ENCODE data around the gene C22orf42.

Gene C22orf42, protein sequence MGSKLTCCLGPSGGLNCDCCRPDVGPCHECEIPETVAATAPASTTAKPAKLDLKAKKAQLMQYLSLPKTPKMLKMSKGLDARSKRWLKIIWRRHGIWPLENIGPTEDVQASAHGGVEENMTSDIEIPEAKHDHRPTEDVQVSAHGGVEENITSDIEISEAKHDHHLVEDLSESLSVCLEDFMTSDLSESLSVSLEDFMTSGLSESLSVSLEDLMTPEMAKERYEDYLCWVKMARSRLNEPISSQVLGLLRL

DNA sequence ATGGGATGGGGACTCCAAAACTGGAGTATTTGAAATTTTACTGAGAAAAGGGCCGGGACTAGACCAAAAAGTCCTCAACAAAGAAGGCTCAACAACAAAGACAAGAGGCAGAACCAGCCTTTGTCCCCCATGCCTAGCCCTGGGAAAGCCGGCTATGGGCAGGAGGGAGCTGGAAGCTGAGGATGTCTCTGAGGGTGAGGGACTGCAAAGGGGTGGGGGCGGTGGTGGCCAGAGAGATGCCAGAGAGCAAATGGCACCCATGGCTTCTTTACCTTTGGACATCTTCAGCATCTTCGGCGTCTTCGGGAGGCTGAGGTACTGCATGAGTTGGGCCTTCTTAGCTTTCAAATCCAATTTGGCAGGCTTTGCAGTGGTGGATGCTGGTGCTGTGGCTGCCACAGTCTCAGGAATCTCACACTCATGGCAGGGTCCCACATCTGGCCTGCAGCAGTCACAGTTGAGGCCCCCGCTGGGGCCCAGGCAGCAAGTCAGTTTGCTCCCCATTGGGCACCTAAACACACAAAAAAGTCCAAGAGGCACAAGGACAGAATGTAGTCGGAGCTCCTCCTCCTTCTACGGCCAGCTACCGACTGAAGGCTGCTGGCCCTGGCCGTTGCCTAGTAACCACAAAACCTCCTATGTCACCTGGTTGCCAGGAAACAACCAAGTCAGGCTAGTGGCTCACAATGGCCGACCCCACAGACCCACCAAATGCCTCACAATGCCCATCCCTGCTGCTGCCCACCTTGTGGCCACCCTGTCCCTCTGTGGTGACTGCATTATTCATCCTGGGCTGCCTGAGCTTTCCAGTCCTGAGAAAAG lies at the start of gene C22orf42:
Gene C22orf42, minus strand, starts transcription at position 592 of the 822 bp plus-strand sequence. Its CDS starts 88 bp downstream, at position 504.
- no peaks in the 10 kb centered on the region for H3K9me3 Mint-ChIP-seq
- no peaks in the 10 kb centered on the region for H3K36me3 Mint-ChIP-seq
- H3K4me3 Mint-ChIP-seq = no peak within 1 kb of the TSS
- ATAC-seq = no peak
- no peak within 1 kb of the TSS for H3K27ac Mint-ChIP-seq
- H3K4me1 Mint-ChIP-seq = no peaks in the 10 kb centered on the region
- H3K27me3 Mint-ChIP-seq = no peaks in the 10 kb centered on the region

DNA sequence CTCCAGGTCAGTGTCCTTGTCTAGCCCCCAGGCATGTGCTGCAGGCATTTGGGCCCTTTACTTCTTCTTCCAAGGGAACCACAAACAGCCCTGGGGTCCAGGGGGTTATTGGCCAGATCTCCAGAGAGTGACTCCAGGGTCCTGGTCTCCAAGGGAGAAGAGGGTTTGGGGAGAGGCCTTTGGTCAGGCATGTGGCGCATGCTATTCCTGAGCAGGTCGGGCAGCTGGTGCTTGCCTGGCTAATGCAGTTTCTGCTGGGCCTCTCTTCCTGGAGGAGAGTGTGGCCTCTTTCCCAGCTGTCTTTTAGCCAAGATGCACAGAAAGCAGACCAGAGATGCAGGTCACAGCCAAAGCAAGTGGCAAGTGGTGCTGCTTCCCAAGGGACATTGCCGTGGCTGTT lies 49.6 kb upstream of the C22orf42 start:
- ATAC-seq = no peak
- Mint-ChIP-seq H3K9me3 (no peaks in the 10 kb centered on the region), H3K27ac (no peak overlapping the region), H3K4me3 (no peak overlapping the region), H3K4me1 (no peaks in the 10 kb centered on the region), H3K27me3 (peaks cover 66% of the 10 kb centered on the region), H3K36me3 (no peaks in the 10 kb centered on the region)

DNA sequence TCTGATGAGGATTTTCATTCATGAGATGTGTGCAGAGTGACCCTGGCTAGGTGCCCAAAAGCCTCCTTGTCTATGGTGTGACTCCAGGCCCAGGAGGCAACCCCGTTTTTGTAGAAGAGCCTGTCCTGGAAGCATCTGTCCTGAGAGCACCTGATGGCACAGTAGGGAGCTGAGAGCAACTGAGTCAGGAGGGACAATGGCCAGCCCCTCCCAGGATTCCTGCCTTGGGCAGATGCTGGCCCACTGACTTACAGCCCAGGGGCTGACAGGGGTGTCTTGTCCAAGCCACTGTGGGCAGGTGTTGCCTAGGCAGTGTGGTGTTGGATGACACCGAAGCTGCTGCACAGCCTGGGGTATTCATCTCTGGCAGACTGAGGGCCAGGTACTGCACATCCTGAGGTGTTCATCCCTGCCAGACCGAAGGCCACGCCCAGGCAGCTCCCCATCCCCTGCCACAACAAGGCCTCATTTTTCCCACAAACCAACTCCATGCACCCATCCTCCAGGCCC lies 48.9 kb upstream of the C22orf42 start:
- H3K4me3 Mint-ChIP-seq = no peak overlapping the region
- no peak for ATAC-seq
- no peaks in the 10 kb centered on the region for H3K9me3 Mint-ChIP-seq
- H3K36me3 Mint-ChIP-seq = no peaks in the 10 kb centered on the region
- H3K27me3 Mint-ChIP-seq = peaks cover 70% of the 10 kb centered on the region
- no peak overlapping the region for H3K27ac Mint-ChIP-seq
- H3K4me1 Mint-ChIP-seq = no peaks in the 10 kb centered on the region

DNA sequence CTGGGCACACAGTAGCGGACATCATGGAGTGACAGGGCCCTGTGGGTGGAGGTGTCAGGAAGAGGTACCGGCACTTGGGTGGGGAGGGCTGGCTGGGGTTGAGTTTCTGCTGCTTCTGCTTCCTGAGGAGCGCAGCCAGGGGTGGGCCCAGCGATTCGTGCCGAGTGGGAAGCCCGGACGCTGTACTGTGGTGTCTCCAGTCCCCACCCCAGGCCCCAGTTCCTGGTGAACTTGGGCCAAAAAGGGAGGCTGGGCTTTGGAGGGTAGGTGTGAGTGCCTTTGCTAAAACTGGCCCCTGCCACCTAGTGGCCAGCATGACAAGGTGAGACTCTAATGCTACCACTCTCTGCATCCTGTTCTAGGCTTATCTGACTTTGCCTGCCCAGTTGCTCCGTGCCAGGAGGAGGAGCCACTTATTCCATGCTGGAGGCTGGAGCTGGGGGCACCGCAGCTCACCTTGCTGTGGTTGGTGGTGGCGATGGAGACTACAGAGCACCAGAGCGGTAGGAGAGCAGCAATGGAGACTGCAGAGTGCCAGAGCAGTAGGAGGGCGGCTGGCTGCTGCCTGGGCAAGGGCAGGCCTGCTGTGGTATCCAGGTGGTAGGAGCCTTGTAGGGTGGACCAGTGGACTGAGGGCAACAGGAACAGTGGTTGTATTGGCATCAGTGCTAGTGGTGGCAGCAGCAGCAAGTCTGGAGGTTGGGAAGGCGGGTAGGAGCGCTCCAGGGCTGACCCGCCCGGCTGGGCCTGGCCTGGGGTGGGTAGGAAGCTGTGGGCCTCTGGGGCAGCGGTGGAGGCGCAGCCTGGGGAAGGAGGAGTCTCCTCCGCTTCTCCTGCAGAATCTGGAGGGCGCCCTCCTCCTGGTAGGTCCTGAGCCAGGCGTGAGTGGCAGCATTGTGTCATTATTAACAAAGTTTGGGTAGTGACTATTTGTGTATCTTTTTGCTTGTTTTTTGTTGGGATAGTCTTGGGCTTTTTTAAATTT lies 48.0 kb upstream of the C22orf42 start:
- no peak overlapping the region for H3K27ac Mint-ChIP-seq
- peaks cover 70% of the 10 kb centered on the region for H3K27me3 Mint-ChIP-seq
- H3K4me1 Mint-ChIP-seq = no peaks in the 10 kb centered on the region
- no peak overlapping the region for H3K4me3 Mint-ChIP-seq
- H3K9me3 Mint-ChIP-seq = no peaks in the 10 kb centered on the region
- no peak for ATAC-seq
- no peaks in the 10 kb centered on the region for H3K36me3 Mint-ChIP-seq

DNA sequence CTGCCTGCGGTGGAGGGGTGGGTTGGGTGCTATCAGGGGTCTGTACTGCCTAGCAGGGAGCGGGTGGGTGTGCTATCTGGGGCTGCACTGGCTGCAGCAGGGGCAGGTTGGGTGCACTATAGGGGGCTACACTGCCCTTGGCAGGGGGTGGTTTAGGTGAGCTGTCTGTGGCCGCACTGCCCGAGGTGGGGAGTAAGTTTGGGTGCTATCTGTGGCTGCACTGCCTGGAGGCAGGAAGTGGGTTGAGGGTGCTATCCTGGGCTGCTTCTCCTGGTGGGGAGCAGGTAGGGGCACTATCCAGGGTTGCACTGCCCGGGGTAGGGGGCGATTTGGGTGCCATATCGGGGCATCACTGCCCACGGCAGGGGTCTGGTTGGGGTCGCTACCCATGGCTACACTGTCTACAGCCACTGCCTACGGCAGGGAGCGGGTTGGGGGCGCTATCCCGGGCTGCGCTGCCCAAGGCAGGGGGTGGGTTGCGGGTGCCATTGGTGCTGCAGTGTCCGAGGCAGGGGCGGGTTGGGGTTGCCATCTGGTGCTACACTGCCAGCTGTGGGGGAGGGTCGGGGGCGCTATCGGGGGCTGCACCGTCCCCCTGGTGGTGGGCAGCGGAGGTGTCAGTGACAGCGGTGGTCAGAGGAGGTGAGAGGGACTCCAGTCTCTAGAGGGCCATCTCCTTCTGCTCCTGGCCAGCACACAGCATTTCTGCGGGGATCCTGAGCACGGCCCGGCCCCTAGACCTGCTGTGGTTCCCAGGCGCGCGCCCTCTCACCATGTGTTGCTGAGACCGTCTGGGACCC lies 47.1 kb upstream of the C22orf42 start:
- peaks cover 71% of the 10 kb centered on the region for H3K27me3 Mint-ChIP-seq

DNA sequence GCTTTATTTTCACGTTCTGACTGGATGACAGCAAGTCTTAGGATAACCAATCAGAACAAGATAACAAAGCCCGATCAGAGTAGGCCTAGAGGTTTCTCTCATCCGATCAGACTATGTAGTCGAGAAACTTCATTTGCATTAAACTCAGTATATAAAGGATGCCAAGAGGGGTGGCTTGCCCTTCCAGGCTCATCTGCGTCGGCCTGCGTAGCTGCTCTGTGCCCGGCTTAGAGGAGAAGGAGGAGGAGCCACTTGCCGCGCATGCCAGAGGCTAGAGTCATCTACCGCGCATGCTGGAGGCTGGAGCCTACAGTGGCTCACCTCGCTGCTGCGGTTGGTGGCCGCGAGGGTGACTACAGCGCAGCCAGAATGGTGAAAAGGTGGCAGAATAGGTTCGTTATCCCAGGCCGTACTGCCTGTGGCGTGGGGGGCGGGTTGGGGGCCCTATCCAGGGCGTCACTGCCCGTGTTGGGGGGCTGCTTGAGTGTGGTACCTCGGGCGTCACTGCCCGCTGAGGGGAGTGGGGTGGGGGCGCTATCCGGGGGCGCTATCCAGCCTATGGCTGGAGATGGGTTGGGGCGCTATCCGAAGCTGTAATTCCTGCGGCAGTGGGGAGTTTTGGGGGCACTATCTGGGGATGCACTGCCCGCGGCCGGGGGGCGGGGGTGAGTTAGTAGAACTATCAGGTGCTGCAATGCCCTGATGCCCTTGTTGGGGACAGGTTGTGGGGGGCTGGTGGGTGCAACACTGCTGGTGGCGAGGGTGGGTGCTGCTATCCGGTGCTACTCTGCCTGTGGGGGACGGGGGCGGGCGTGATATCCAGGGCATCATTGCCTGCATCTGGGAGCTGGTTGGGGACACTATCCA lies 46.0 kb upstream of the C22orf42 start, which contains the start of gene RFPL2:
Gene RFPL2, minus strand, starts transcription at position 218 of the 867 bp plus-strand sequence. CDS start 2,622 bp downstream, outside the sequence.
- no peak for ATAC-seq
- H3K36me3 Mint-ChIP-seq = no peaks in the 10 kb centered on the region
- H3K9me3 Mint-ChIP-seq = no peaks in the 10 kb centered on the region
- peak within 1 kb of the TSS; percentile 59 for H3K4me3 Mint-ChIP-seq
- no peaks in the 10 kb centered on the region for H3K4me1 Mint-ChIP-seq
- H3K27me3 Mint-ChIP-seq = peaks cover 70% of the 10 kb centered on the region
- H3K27ac Mint-ChIP-seq = no peak within 1 kb of the TSS

More for the DNA sequence above, 47.1 kb upstream of the C22orf42 start:
- Mint-ChIP-seq H3K36me3 (no peaks in the 10 kb centered on the region), H3K4me3 (no peak overlapping the region), H3K9me3 (no peaks in the 10 kb centered on the region), H3K27ac (no peak overlapping the region), H3K4me1 (no peaks in the 10 kb centered on the region)
- peak; percentile 10 for ATAC-seq

DNA sequence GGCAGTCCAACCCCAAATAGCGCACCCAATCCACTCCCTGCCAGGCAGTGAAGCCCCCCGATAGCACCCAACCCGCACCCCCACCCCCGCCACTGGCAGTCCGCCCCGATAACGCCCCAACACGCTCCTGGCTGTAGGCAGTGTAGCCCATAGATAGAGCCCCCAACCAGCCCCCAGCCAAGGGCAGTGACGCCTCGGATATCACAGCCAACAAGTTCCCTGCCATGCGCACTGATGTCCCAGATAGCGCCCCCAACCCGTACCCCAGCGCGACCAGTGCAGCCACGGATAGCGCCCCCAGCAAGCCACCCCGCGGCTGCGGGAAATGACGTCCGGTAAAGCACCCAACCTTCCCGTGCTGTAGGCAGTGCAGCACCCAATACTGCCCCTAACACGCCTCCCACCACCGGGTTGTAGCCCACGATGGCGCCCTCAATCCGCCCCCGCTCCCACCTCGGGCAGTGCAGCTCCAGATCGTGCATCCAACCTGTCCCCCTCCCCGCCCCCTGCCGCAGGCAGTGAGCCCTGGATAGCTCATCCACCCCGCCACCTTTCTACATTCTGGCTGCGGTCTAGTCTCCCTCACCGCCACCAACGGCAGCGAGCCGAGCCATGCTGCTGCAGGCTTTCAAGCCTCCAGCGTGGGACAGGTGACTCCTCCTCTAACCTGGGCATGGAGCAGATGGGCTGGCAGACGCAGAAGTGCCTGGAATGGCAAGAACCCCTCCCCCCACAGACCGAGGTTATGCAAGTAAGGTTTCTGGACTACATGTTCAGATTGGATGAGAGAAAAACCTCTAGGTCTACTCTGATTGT lies 45.1 kb upstream of the C22orf42 start:
- H3K27ac Mint-ChIP-seq = no peak overlapping the region
- no peaks in the 10 kb centered on the region for H3K9me3 Mint-ChIP-seq

DNA sequence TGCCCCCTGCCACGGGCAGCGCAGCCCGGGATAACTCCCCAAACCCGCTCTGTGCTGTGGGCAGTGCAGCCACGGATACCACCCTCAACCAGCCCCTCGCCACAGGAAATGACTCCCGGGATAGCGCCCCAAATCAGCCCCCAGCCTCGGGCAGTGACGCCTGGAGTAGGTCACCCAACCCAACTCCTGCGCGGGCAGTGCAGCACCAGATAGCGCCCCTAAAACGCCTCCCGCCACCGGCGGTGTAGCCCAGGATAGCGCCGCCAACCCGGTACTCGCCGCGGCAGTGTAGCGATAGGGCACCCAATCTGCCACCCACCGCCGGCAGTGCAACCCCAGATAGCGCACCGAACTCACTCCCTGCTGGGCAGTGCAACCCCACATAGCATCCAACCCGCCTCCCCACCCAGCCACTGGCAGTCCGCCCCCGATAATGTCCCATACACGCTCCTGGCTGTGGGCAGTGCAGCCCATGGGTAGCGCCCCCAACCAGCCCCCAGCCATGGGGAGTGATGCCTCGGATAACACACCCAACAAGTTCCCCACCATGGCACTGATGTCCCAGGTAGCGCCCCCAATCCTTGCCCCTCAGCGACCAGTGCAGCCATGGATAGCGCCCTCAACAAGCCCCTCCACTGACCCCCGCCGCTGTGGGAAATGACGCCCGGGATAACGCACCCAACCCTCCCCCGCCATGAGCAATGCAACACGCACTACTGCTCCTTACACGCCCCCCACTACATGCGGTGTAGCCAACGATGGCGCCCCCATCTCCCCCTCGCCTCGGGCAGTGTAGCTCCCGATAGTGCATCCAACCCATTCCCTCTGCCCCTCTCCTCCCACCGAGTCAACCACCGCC lies 44.3 kb upstream of the C22orf42 start:
- peaks cover 81% of the 10 kb centered on the region for H3K27me3 Mint-ChIP-seq

More for the DNA sequence above, 45.1 kb upstream of the C22orf42 start:
- Mint-ChIP-seq H3K36me3 (no peaks in the 10 kb centered on the region), H3K27me3 (peaks cover 73% of the 10 kb centered on the region), H3K4me3 (peak overlapping the region; percentile 59), H3K4me1 (no peaks in the 10 kb centered on the region)
- no peak for ATAC-seq

DNA sequence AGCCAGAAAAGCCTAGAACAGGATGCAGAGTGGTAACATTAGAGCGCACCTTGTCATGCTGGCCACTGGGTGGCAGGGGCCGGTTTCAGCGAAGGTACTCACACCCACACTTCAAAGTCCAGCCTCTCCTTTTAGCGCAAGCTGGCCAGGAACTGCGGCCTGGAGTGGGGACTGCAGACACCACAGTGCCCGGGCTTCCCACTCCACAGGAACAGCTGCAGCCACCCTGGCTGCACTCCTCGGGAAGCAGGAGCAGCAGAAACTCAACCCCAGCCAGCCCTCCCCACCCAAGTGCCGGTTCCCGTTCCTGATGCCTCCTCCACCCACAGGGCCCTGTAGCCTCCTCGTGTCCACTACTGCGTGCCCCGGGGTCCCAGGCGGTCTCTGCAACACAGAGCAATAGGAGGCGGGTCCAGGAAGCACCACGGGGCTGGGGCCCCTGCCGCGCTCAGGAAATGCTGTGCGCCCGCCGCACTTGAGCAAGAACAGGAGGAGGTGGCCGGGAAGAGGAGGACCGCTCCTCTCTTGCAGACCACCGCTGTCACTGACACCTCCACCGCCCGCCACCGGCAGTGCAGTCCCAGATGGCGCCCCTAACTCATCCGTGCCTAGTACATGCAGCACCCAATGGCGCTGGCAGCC lies 43.6 kb upstream of the C22orf42 start:
- no peak for ATAC-seq
- no peaks in the 10 kb centered on the region for H3K4me1 Mint-ChIP-seq
- no peak overlapping the region for H3K4me3 Mint-ChIP-seq
- H3K27ac Mint-ChIP-seq = no peak overlapping the region
- no peaks in the 10 kb centered on the region for H3K36me3 Mint-ChIP-seq
- peaks cover 85% of the 10 kb centered on the region for H3K27me3 Mint-ChIP-seq
- H3K9me3 Mint-ChIP-seq = no peaks in the 10 kb centered on the region

More for the DNA sequence above, 44.3 kb upstream of the C22orf42 start:
- Mint-ChIP-seq H3K4me1 (no peaks in the 10 kb centered on the region), H3K27ac (no peak overlapping the region), H3K36me3 (no peaks in the 10 kb centered on the region), H3K4me3 (no peak overlapping the region), H3K9me3 (no peaks in the 10 kb centered on the region)
- no peak for ATAC-seq

DNA sequence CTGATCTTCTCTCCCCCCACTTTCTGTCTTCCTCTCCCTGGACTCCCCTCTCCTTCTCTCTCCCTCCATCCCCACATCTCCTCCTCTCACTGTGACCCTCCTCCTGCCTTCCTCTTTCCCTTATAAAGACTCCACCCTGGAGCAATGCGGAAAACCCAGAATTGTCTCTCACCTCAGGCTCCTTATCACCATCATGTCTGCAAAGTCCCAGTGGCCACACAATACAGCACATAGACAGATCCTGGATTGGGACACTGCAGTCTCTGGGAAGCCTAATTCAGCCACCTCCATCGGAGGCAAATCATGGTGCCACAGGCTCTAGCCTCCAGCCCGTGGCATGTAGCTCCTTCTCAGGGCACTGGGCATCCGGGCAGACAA lies 43.0 kb upstream of the C22orf42 start:
- H3K27me3 Mint-ChIP-seq = peaks cover 82% of the 10 kb centered on the region
- no peaks in the 10 kb centered on the region for H3K9me3 Mint-ChIP-seq
- H3K4me3 Mint-ChIP-seq = no peak overlapping the region
- no peaks in the 10 kb centered on the region for H3K36me3 Mint-ChIP-seq
- no peaks in the 10 kb centered on the region for H3K4me1 Mint-ChIP-seq
- H3K27ac Mint-ChIP-seq = no peak overlapping the region
- ATAC-seq = no peak

DNA sequence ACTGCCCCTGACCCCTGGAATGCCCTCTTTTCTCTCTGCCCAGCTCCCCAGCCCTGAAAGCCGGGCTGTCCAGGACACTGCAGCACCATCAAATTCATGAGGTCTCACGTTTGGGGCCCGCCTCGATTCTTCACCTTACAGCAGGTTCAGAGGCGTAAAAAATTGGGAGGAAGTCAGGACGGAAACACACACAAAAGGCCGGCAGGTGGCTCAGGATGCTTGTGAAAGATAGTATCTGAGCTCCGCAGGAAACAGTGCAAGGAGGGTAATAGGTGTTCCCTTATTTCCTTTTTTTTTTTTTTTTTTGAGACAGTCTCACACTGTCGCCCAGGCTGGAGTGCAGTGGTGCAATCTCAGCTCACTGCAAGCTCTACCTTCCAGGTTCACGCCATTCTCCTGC lies 41.6 kb upstream of the C22orf42 start:
- peaks cover 80% of the 10 kb centered on the region for H3K27me3 Mint-ChIP-seq
- no peak overlapping the region for H3K4me3 Mint-ChIP-seq
- H3K36me3 Mint-ChIP-seq = no peaks in the 10 kb centered on the region
- no peaks in the 10 kb centered on the region for H3K9me3 Mint-ChIP-seq
- no peak overlapping the region for H3K27ac Mint-ChIP-seq
- ATAC-seq = no peak
- H3K4me1 Mint-ChIP-seq = no peaks in the 10 kb centered on the region

DNA sequence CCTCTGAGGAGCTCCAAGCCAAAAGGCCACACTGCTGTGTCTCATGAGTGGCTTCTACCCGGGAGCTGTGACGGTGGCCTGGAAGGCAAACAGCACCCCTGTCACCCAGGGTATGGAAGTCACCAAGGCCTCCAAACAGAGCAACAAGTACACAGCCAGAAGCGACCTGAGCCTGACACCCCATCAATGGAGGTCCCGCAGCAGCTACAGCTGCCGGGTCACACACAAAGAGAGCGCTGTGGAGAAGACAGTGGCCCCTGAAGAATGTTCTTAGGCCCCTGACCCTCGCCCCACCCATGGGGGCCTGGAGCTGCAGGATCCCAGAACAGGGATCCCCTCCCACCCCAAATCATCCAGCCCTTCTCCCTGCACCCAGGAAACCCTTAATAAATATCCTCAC lies 40.9 kb upstream of the C22orf42 start:
- no peaks in the 10 kb centered on the region for H3K36me3 Mint-ChIP-seq
- no peaks in the 10 kb centered on the region for H3K4me1 Mint-ChIP-seq
- H3K27me3 Mint-ChIP-seq = peaks cover 80% of the 10 kb centered on the region
- ATAC-seq = no peak
- H3K9me3 Mint-ChIP-seq = no peaks in the 10 kb centered on the region
- no peak overlapping the region for H3K27ac Mint-ChIP-seq
- H3K4me3 Mint-ChIP-seq = no peak overlapping the region
